ENCODE data around the gene CD9. TPM values are rescaled to one million over a fixed set of nuclear protein-coding genes. Genes with fewer than 3 reads are reported as not detected.

The CD9 gene
- total and polyA plus RNA-seq, 4 donors: 267 to 506 (median 294) TPM

GRCh38 chr12:6234214-6234613, 34.0 kb downstream of the CD9 start:
- Histone ChIP-seq H3K27me3 (ENCODE audit: control insufficient read depth in 1 of 2, insufficient read depth in 2 of 2, low read length in 1 of 2) (no peaks in the 10 kb centered on the region), H3K9me3 (ENCODE audit: control insufficient read depth, low read length) (no peaks in the 10 kb centered on the region), H3K4me1 (ENCODE audit: control insufficient read depth in 1 of 2, insufficient read depth in 2 of 2, low read length in 2 of 2) (peaks cover 0 to 5% of the 10 kb centered on the region in 2 donors), H3K4me3 (ENCODE audit: low read length in 2 of 2) (no peak overlapping the region), H3K27ac (ENCODE audit: low read depth in 1 of 2, low read length in 2 of 2) (peak overlapping the region in 1 of 2 donors; percentile 41), H3K36me3 (ENCODE audit: control insufficient read depth in 1 of 2, insufficient read depth in 2 of 2, low read length in 1 of 2) (peaks cover 3 to 6% of the 10 kb centered on the region in 2 donors)
- no peak for ATAC-seq (ENCODE audit: low FRiP score)
- DNase-seq: no peak
- intact Hi-C loops (cut with DNase I): no loop called here
- WGBS, 2 donors: 25 to 28% methylated on average over 3 of the region's 3 CpGs

GRCh38 chr12:6234906-6235305, 34.7 kb downstream of the CD9 start:
- 76% methylated on average over 7 of the region's 7 CpGs for WGBS, 2 donors
- Histone ChIP-seq H3K9me3 (ENCODE audit: control insufficient read depth, low read length) (no peaks in the 10 kb centered on the region), H3K36me3 (ENCODE audit: control insufficient read depth in 1 of 2, insufficient read depth in 2 of 2, low read length in 1 of 2) (peaks cover 3 to 6% of the 10 kb centered on the region in 2 donors), H3K27me3 (ENCODE audit: control insufficient read depth in 1 of 2, insufficient read depth in 2 of 2, low read length in 1 of 2) (no peaks in the 10 kb centered on the region), H3K27ac (ENCODE audit: low read depth in 1 of 2, low read length in 2 of 2) (no peak overlapping the region), H3K4me3 (ENCODE audit: low read length in 2 of 2) (no peak overlapping the region), H3K4me1 (ENCODE audit: control insufficient read depth in 1 of 2, insufficient read depth in 2 of 2, low read length in 2 of 2) (peaks cover 0 to 3% of the 10 kb centered on the region in 2 donors)
- DNase-seq: peak; percentile 9 to 28
- ATAC-seq (ENCODE audit: low FRiP score): no peak
- intact Hi-C loops (cut with DNase I): loop anchor here in 1 of 2 donors (5.0 kb wide), 1 partner anchor 33 kb away; the partner anchor contains the start of gene CD9

GRCh38 chr12:6235499-6235898, 35.3 kb downstream of the CD9 start:
- DNase-seq (peak in 1 of 2 donors; percentile 37), ATAC-seq (ENCODE audit: low FRiP score) (no peak)
- no peak overlapping the region for H3K27ac ChIP-seq (ENCODE audit: low read depth in 1 of 2, low read length in 2 of 2)
- no peaks in the 10 kb centered on the region for H3K27me3 ChIP-seq (ENCODE audit: control insufficient read depth in 1 of 2, insufficient read depth in 2 of 2, low read length in 1 of 2)
- no peak overlapping the region for H3K4me3 ChIP-seq (ENCODE audit: low read length in 2 of 2)
- 60% methylated on average over 9 of the region's 9 CpGs for WGBS, 2 donors
- intact Hi-C loops (cut with DNase I): loop anchor here in 1 of 2 donors (5.0 kb wide), 1 partner anchor 33 kb away; the partner anchor contains the start of gene CD9
- H3K4me1 ChIP-seq (ENCODE audit: control insufficient read depth in 1 of 2, insufficient read depth in 2 of 2, low read length in 2 of 2): peaks cover 0 to under 1% of the 10 kb centered on the region in 2 donors
- no peaks in the 10 kb centered on the region for H3K9me3 ChIP-seq (ENCODE audit: control insufficient read depth, low read length)
- peaks cover 3 to 6% of the 10 kb centered on the region in 2 donors for H3K36me3 ChIP-seq (ENCODE audit: control insufficient read depth in 1 of 2, insufficient read depth in 2 of 2, low read length in 1 of 2)

- intact Hi-C loops (cut with DNase I): loop anchor here in 1 of 2 donors (5.0 kb wide), 1 partner anchor 34 kb away; the partner anchor contains the start of gene CD9
- ATAC-seq (ENCODE audit: low FRiP score): no peak
- DNase-seq: no peak
- H3K9me3 ChIP-seq (ENCODE audit: control insufficient read depth, low read length): no peaks in the 10 kb centered on the region
- WGBS, 2 donors: 85 to 86% methylated on average over 22 of the region's 22 CpGs
- H3K27me3 ChIP-seq (ENCODE audit: control insufficient read depth in 1 of 2, insufficient read depth in 2 of 2, low read length in 1 of 2): no peaks in the 10 kb centered on the region
- H3K4me1 ChIP-seq (ENCODE audit: control insufficient read depth in 1 of 2, insufficient read depth in 2 of 2, low read length in 2 of 2): no peaks in the 10 kb centered on the region
- H3K27ac ChIP-seq (ENCODE audit: low read depth in 1 of 2, low read length in 2 of 2): no peak overlapping the region
- no peak overlapping the region for H3K4me3 ChIP-seq (ENCODE audit: low read length in 2 of 2)
- H3K36me3 ChIP-seq (ENCODE audit: control insufficient read depth in 1 of 2, insufficient read depth in 2 of 2, low read length in 1 of 2): peaks cover 3 to 6% of the 10 kb centered on the region in 2 donors
These were observed 35.9 kb downstream of the CD9 start for GRCh38 chr12:6235906-6236640.

- Histone ChIP-seq H3K4me3 (ENCODE audit: low read length in 2 of 2) (no peak overlapping the region), H3K27ac (ENCODE audit: low read depth in 1 of 2, low read length in 2 of 2) (no peak overlapping the region), H3K36me3 (ENCODE audit: control insufficient read depth in 1 of 2, insufficient read depth in 2 of 2, low read length in 1 of 2) (peaks cover 3 to 6% of the 10 kb centered on the region in 2 donors), H3K27me3 (ENCODE audit: control insufficient read depth in 1 of 2, insufficient read depth in 2 of 2, low read length in 1 of 2) (no peaks in the 10 kb centered on the region), H3K4me1 (ENCODE audit: control insufficient read depth in 1 of 2, insufficient read depth in 2 of 2, low read length in 2 of 2) (no peaks in the 10 kb centered on the region), H3K9me3 (ENCODE audit: control insufficient read depth, low read length) (no peaks in the 10 kb centered on the region)
- intact Hi-C loops (cut with DNase I): loop anchor here in 1 of 2 donors (5.0 kb wide), 1 partner anchor 34 kb away; the partner anchor contains the start of gene CD9
- ATAC-seq (ENCODE audit: low FRiP score) (no peak), DNase-seq (peak in 1 of 2 donors; percentile 53)
- 86 to 92% methylated on average over 6 of the region's 6 CpGs for WGBS, 2 donors
These were observed 36.4 kb downstream of the CD9 start for GRCh38 chr12:6236641-6236940.

- H3K9me3 ChIP-seq (ENCODE audit: control insufficient read depth, low read length): no peaks in the 10 kb centered on the region
- no peaks in the 10 kb centered on the region for H3K27me3 ChIP-seq (ENCODE audit: control insufficient read depth in 1 of 2, insufficient read depth in 2 of 2, low read length in 1 of 2)
- H3K4me3 ChIP-seq (ENCODE audit: low read length in 2 of 2): no peak overlapping the region
- H3K4me1 ChIP-seq (ENCODE audit: control insufficient read depth in 1 of 2, insufficient read depth in 2 of 2, low read length in 2 of 2): no peaks in the 10 kb centered on the region
- ATAC-seq (ENCODE audit: low FRiP score) (no peak), DNase-seq (no peak)
- H3K36me3 ChIP-seq (ENCODE audit: control insufficient read depth in 1 of 2, insufficient read depth in 2 of 2, low read length in 1 of 2): peaks cover 3 to 6% of the 10 kb centered on the region in 2 donors
- H3K27ac ChIP-seq (ENCODE audit: low read depth in 1 of 2, low read length in 2 of 2): no peak overlapping the region
- intact Hi-C loops (cut with DNase I): loop anchor here in 1 of 2 donors (2.0 to 5.0 kb wide), 2 partner anchors 31 to 36 kb away; partner anchors contain the start of gene CD9
- WGBS, 2 donors: 89 to 99% methylated on average over 1 of the region's 1 CpG
These were observed 37.6 kb downstream of the CD9 start for GRCh38 chr12:6237830-6238229.

- no peak overlapping the region for H3K27ac ChIP-seq (ENCODE audit: low read depth in 1 of 2, low read length in 2 of 2)
- H3K9me3 ChIP-seq (ENCODE audit: control insufficient read depth, low read length): no peaks in the 10 kb centered on the region
- H3K4me1 ChIP-seq (ENCODE audit: control insufficient read depth in 1 of 2, insufficient read depth in 2 of 2, low read length in 2 of 2): no peaks in the 10 kb centered on the region
- WGBS, 2 donors: 81 to 88% methylated on average over 3 of the region's 3 CpGs
- intact Hi-C loops (cut with DNase I): loop anchor here in 1 of 2 donors (2.0 to 5.0 kb wide), 2 partner anchors 30 to 37 kb away; partner anchors contain the start of gene CD9
- no peaks in the 10 kb centered on the region for H3K27me3 ChIP-seq (ENCODE audit: control insufficient read depth in 1 of 2, insufficient read depth in 2 of 2, low read length in 1 of 2)
- no peak overlapping the region for H3K4me3 ChIP-seq (ENCODE audit: low read length in 2 of 2)
- no peak for ATAC-seq (ENCODE audit: low FRiP score)
- H3K36me3 ChIP-seq (ENCODE audit: control insufficient read depth in 1 of 2, insufficient read depth in 2 of 2, low read length in 1 of 2): peaks cover 3 to 6% of the 10 kb centered on the region in 2 donors
- peak in 1 of 2 donors; percentile 10 for DNase-seq
These were observed 38.7 kb downstream of the CD9 start for GRCh38 chr12:6238875-6239274.

GRCh38 chr12:6241495-6241894, 41.3 kb downstream of the CD9 start:
- intact Hi-C loops (cut with DNase I): no loop called here
- DNase-seq (peak; percentile 52 to 83), ATAC-seq (ENCODE audit: low FRiP score) (peak; percentile 37)
- Histone ChIP-seq H3K4me3 (ENCODE audit: low read length in 2 of 2) (no peak overlapping the region), H3K9me3 (ENCODE audit: control insufficient read depth, low read length) (no peaks in the 10 kb centered on the region), H3K4me1 (ENCODE audit: control insufficient read depth in 1 of 2, insufficient read depth in 2 of 2, low read length in 2 of 2) (no peaks in the 10 kb centered on the region), H3K36me3 (ENCODE audit: control insufficient read depth in 1 of 2, insufficient read depth in 2 of 2, low read length in 1 of 2) (peaks cover 0 to 3% of the 10 kb centered on the region in 2 donors), H3K27me3 (ENCODE audit: control insufficient read depth in 1 of 2, insufficient read depth in 2 of 2, low read length in 1 of 2) (no peaks in the 10 kb centered on the region), H3K27ac (ENCODE audit: low read depth in 1 of 2, low read length in 2 of 2) (peak overlapping the region in 1 of 2 donors; percentile 25)
- 31 to 32% methylated on average over 7 of the region's 7 CpGs for WGBS, 2 donors

GRCh38 chr12:6249580-6249979, 49.4 kb downstream of the CD9 start:
- DNase-seq (peak in 1 of 2 donors; percentile 17), ATAC-seq (ENCODE audit: low FRiP score) (no peak)
- no peak overlapping the region for H3K27ac ChIP-seq (ENCODE audit: low read depth in 1 of 2, low read length in 2 of 2)
- no peaks in the 10 kb centered on the region for H3K4me1 ChIP-seq (ENCODE audit: control insufficient read depth in 1 of 2, insufficient read depth in 2 of 2, low read length in 2 of 2)
- intact Hi-C loops (cut with DNase I): no loop called here
- 88 to 89% methylated on average over 2 of the region's 2 CpGs for WGBS, 2 donors
- no peaks in the 10 kb centered on the region for H3K36me3 ChIP-seq (ENCODE audit: control insufficient read depth in 1 of 2, insufficient read depth in 2 of 2, low read length in 1 of 2)
- H3K27me3 ChIP-seq (ENCODE audit: control insufficient read depth in 1 of 2, insufficient read depth in 2 of 2, low read length in 1 of 2): no peaks in the 10 kb centered on the region
- no peak overlapping the region for H3K4me3 ChIP-seq (ENCODE audit: low read length in 2 of 2)
- no peaks in the 10 kb centered on the region for H3K9me3 ChIP-seq (ENCODE audit: control insufficient read depth, low read length)

Measured in aorta (tissue), 5 donors.